Measurements from ENCODE around the gene ABI3BP.

- TF ChIP-seq POLR2AphosphoS5 (IDR thresholded peaks at IDR 0.05; ENCODE audit: insufficient read depth in 1 of 2, low read depth in 1 of 2) (no peak), CTCF (IDR thresholded peaks at IDR 0.05) (no peak)
Measured at GRCh38 chr3:100726706-100727105, 266.5 kb downstream of the ABI3BP start.

Measured in vagina (tissue), 2 donors.